Erythroblast (primary cell): Measurements from ENCODE around the gene ADI1.

Experiments
- GATA1 ChIP-seq: IDR thresholded peaks from 2 replicates; pipeline ENCODE4 v1.6.1; 2011; ENCODE audit warnings: low read depth, mild to moderate bottlenecking, control low read depth, low read length, moderate library complexity
- POLR2A ChIP-seq: IDR thresholded peaks from 2 replicates; pipeline ENCODE4 v1.6.1; 2011; ENCODE audit warnings: mild to moderate bottlenecking, low read length

GRCh38 chr2:3503483-3503882 lies 15.8 kb downstream of the ADI1 start:
- TF ChIP-seq POLR2A: no peak
- no peak for TF ChIP-seq GATA1
